HEK293 (cell line): Measurements from ENCODE around the gene NECTIN1.

ENCODE experiments used
- CTCF ChIP-seq: fragments of 450-650 bp; formaldehyde crosslinking; IDR thresholded peaks from 2 replicates; pipeline ENCODE4 v1.5.1; 2016; ENCODE audit warnings: missing biosample characterization, missing genetic modification characterization
- HOXA7 ChIP-seq: sonication (generic); formaldehyde crosslinking; IDR thresholded peaks from 2 replicates; pipeline ENCODE4 v1.8.1; 2022; ENCODE audit warnings: missing genetic modification reagents, borderline replicate concordance
- HOXC10 ChIP-seq: sonication (generic); formaldehyde crosslinking; IDR thresholded peaks from 2 replicates; pipeline ENCODE4 v1.8.1; 2023; ENCODE audit warnings: mild to moderate bottlenecking, missing genetic modification reagents
- KLF17 ChIP-seq: fragments of 450-650 bp; formaldehyde crosslinking; IDR thresholded peaks from 2 replicates; pipeline ENCODE4 v1.5.1; 2016; ENCODE audit warnings: missing biosample characterization, missing genetic modification characterization
- ZBTB44 ChIP-seq: fragments of 450-650 bp; IDR thresholded peaks from 2 replicates; pipeline ENCODE4 v1.5.1; 2018; ENCODE audit warnings: missing biosample characterization, mild to moderate bottlenecking, missing genetic modification characterization
- ZNF280C ChIP-seq: fragments of 450-650 bp; formaldehyde crosslinking; IDR thresholded peaks from 2 replicates; pipeline ENCODE4 v1.5.1; 2016; ENCODE audit warnings: missing biosample characterization, missing genetic modification characterization
- ZNF692 ChIP-seq: fragments of 450-650 bp; formaldehyde crosslinking; IDR thresholded peaks from 2 replicates; pipeline ENCODE4 v1.5.1; 2016; ENCODE audit warnings: missing biosample characterization, missing genetic modification characterization
- ZNF768 ChIP-seq: fragments of 450-650 bp; formaldehyde crosslinking; IDR thresholded peaks from 2 replicates; pipeline ENCODE4 v1.5.1; 2018; ENCODE audit warnings: missing biosample characterization, mild to moderate bottlenecking, missing genetic modification characterization
- ZNF792 ChIP-seq: fragments of 450-650 bp; formaldehyde crosslinking; IDR thresholded peaks from 2 replicates; pipeline ENCODE4 v1.5.1; 2016; ENCODE audit warnings: missing biosample characterization, missing genetic modification characterization

GRCh38 chr11:119666463-119667131 is 62.4 kb downstream of the NECTIN1 start:
- TF ChIP-seq ZNF792 (tag by site-specific recombination): no peak
- TF ChIP-seq ZBTB44 (tag by site-specific recombination): no peak
- TF ChIP-seq CTCF (tag by site-specific recombination): peak; percentile 78
- no peak for TF ChIP-seq ZNF280C (tag by site-specific recombination)
- TF ChIP-seq ZNF768 (tag by site-specific recombination): no peak
- TF ChIP-seq KLF17 (tag by site-specific recombination): no peak
- TF ChIP-seq ZNF692 (tag by site-specific recombination): no peak
- no peak for TF ChIP-seq HOXA7
- TF ChIP-seq HOXC10 (CRISPR knock-in tag): no peak
